MM.1S (cell line): ENCODE data around the gene FRMD4B.

Source experiments
- EZH2 ChIP-seq: fragments of 300-600 bp; sonication (generic); optimal IDR thresholded peaks from 2 replicates; pipeline ENCODE3; 2017; ENCODE audit warnings: low read depth, mild to moderate bottlenecking, antibody characterized with exemption, low read length, mixed read lengths
- TF ChIP-seq, protein P1 (sequence below): fragments of 300-600 bp; sonication (generic); IDR thresholded peaks from 2 replicates; pipeline ENCODE4 v1.5.1; 2016; ENCODE audit warnings: antibody characterized with exemption, low read length, mixed read lengths

- TF ChIP-seq EZH2, result no peak
- TF ChIP-seq, protein P1, sequence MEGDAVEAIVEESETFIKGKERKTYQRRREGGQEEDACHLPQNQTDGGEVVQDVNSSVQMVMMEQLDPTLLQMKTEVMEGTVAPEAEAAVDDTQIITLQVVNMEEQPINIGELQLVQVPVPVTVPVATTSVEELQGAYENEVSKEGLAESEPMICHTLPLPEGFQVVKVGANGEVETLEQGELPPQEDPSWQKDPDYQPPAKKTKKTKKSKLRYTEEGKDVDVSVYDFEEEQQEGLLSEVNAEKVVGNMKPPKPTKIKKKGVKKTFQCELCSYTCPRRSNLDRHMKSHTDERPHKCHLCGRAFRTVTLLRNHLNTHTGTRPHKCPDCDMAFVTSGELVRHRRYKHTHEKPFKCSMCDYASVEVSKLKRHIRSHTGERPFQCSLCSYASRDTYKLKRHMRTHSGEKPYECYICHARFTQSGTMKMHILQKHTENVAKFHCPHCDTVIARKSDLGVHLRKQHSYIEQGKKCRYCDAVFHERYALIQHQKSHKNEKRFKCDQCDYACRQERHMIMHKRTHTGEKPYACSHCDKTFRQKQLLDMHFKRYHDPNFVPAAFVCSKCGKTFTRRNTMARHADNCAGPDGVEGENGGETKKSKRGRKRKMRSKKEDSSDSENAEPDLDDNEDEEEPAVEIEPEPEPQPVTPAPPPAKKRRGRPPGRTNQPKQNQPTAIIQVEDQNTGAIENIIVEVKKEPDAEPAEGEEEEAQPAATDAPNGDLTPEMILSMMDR, result no peak
Observed at GRCh38 chr3:69214241-69214640, 171.6 kb downstream of the FRMD4B start.
